Upper lobe of left lung (tissue), 6 donors: ENCODE measurements around the gene FOXP1. TPM values are rescaled to one million over a fixed set of nuclear protein-coding genes. Genes with fewer than 3 reads are reported as not detected.

Experiments used
- ATAC-seq, 2 donors: fragments of 200-7000 bp; cut with Tn5 transposase; one replicate each; pipeline ENCODE4 v1.9.1; 2022; ENCODE audit warnings: mild to moderate bottlenecking in 2 of 2, moderate library complexity in 2 of 2; ENCODE audit not compliant: low FRiP score in 2 of 2
- DNase-seq, 2 donors: peaks; one replicate each; pipeline ENCODE4 v3.0.0-alpha.2; 2019 to 2020
- H3K27ac ChIP-seq, 4 donors: fragments of 200-600 bp; sonication (generic); one replicate each; pipeline ENCODE4 v1.5.1; 2016 to 2019
- H3K27me3 ChIP-seq, 4 donors: fragments of 200-600 bp; sonication (generic); one replicate each; pipeline ENCODE4 v1.5.1; 2017 to 2019
- H3K36me3 ChIP-seq, 4 donors: fragments of 200-600 bp; sonication (generic); one replicate each; pipeline ENCODE4 v1.5.1; 2016 to 2019
- H3K4me1 ChIP-seq, 4 donors: fragments of 200-600 bp; sonication (generic); one replicate each; pipeline ENCODE4 v1.5.1; 2018 to 2019
- H3K4me3 ChIP-seq, 4 donors: fragments of 200-600 bp; sonication (generic); one replicate each; pipeline ENCODE4 v1.5.1; 2017 to 2019; ENCODE audit warnings: mild to moderate bottlenecking in 2 of 4, moderate library complexity in 1 of 4
- H3K9me3 ChIP-seq, 4 donors: fragments of 200-600 bp; sonication (generic); one replicate each; pipeline ENCODE4 v1.5.1; 2018 to 2019
- EP300 ChIP-seq, 4 donors: sonication (generic); formaldehyde crosslinking; IDR thresholded peaks; one replicate each; pipeline ENCODE4 v1.5.1; 2017; ENCODE audit warnings: antibody characterized with exemption in 4 of 4, control low read depth in 2 of 4
- POLR2A ChIP-seq, 4 donors: fragments of 450-650 bp; IDR thresholded peaks; one replicate each; pipeline ENCODE4 v1.5.1; 2016 to 2017; ENCODE audit warnings: antibody characterized with exemption in 4 of 4, mild to moderate bottlenecking in 2 of 4
- POLR2AphosphoS5 ChIP-seq, 2 donors: sonication (generic); formaldehyde crosslinking; IDR thresholded peaks; one replicate each; pipeline ENCODE4 v1.5.1; 2017; ENCODE audit warnings: antibody characterized with exemption in 2 of 2
- WGBS, 2 donors: methylation state at CpG; one replicate each; pipeline ENCODE4 v1.1.5; 2017 to 2018; 5-methylcytosine and 5-hydroxymethylcytosine counted together
- total RNA-seq, 6 donors: library from RNA; depleted of rRNA in 4 of 6; stranded (reverse); fragments of >200 nt in 4 of 6; gene quantifications; one replicate each; pipeline versions ENCODE4 v1.1.0 to v1.2.1, GENCODE V29; 2016 to 2021
- TF ChIP-seq, protein P1 (sequence below), 6 experiments: fragments of 450-650 bp in 4 of 6; fragments of 200-600 bp in 2 of 6; sonication (generic) in 2 of 6; IDR thresholded peaks; one replicate each; pipeline ENCODE4 v1.5.1; 2016 to 2019; ENCODE audit warnings: antibody characterized with exemption in 6 of 6
- donor health status: DM: no; HTN: no; CAD: no; lungs with moderate emphysema.
- donor health status: DM: no; HTN: yes; CAD: no; lungs with severe emphysema.

FOXP1 gene
- total RNA-seq, 6 donors from 2014 or later, result 103 to 248 (median 134) TPM

DNA sequence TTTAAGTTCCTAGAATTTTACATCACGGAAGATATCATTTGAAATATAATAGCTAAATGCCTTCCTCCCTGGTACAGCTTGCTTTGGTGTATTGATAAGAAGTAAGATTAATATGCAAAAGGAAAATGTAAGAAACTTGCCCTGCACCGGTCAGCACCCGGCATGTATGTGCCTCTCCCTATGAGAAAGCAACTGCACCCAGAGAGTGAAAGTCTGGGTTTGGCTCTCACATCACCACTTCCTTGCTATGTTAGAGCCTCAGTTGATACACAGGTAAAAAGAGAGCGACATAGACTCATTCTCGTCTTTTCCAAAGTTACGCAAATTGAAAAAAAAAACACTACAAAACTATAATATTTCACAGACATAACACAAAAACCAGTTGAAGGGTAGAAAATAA lies 96.7 kb downstream of the FOXP1 start:
- no peak overlapping the region for H3K4me3 ChIP-seq
- peaks cover 0 to 4% (median 0%) of the 10 kb centered on the region in 4 donors for H3K4me1 ChIP-seq
- peaks cover 0 to 7% (median under 1%) of the 10 kb centered on the region in 4 donors for H3K36me3 ChIP-seq
- ATAC-seq (no peak), DNase-seq (no peak)
- H3K9me3 ChIP-seq, result no peaks in the 10 kb centered on the region
- 77 to 98% methylated on average over 6 of the region's 6 CpGs for WGBS, 2 donors
- H3K27me3 ChIP-seq, result no peaks in the 10 kb centered on the region
- TF ChIP-seq, protein P1, sequence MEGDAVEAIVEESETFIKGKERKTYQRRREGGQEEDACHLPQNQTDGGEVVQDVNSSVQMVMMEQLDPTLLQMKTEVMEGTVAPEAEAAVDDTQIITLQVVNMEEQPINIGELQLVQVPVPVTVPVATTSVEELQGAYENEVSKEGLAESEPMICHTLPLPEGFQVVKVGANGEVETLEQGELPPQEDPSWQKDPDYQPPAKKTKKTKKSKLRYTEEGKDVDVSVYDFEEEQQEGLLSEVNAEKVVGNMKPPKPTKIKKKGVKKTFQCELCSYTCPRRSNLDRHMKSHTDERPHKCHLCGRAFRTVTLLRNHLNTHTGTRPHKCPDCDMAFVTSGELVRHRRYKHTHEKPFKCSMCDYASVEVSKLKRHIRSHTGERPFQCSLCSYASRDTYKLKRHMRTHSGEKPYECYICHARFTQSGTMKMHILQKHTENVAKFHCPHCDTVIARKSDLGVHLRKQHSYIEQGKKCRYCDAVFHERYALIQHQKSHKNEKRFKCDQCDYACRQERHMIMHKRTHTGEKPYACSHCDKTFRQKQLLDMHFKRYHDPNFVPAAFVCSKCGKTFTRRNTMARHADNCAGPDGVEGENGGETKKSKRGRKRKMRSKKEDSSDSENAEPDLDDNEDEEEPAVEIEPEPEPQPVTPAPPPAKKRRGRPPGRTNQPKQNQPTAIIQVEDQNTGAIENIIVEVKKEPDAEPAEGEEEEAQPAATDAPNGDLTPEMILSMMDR (IDR thresholded peaks at IDR 0.05), result no peak
- no peak for TF ChIP-seq EP300 (IDR thresholded peaks at IDR 0.05)
- TF ChIP-seq POLR2AphosphoS5 (IDR thresholded peaks at IDR 0.05), result no peak
- no peak for TF ChIP-seq POLR2A (IDR thresholded peaks at IDR 0.05)
- H3K27ac ChIP-seq, result no peak overlapping the region

DNA sequence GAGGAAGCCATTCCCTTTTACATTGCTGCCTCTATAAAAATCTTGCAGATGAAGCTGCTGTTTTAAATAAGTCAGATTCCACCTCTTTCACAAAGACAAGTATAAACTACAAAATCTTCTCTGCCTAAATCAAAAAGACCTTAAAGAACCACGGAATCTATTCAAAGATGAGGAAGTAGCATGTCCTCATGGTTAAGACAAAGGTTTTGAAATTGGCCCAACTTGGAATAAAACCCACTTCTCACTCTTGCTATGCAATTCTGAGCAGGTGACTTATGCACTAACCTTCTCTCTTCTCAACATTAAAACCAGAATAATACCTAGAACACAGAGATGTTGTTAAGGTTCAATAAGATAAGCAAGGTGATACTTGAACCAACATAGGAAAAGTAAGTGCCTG lies 97.6 kb downstream of the FOXP1 start:
- H3K27ac ChIP-seq, result no peak overlapping the region
- no peaks in the 10 kb centered on the region for H3K27me3 ChIP-seq
- H3K4me1 ChIP-seq, result peaks cover 0 to 4% (median 0%) of the 10 kb centered on the region in 4 donors
- H3K4me3 ChIP-seq, result no peak overlapping the region
- no peak for DNase-seq
- H3K36me3 ChIP-seq, result peaks cover 0 to 7% (median 0%) of the 10 kb centered on the region in 4 donors
- no peaks in the 10 kb centered on the region for H3K9me3 ChIP-seq
- TF ChIP-seq POLR2A (IDR thresholded peaks at IDR 0.05), result no peak
- TF ChIP-seq EP300 (IDR thresholded peaks at IDR 0.05), result no peak
- TF ChIP-seq, protein P1 (IDR thresholded peaks at IDR 0.05), result no peak
- TF ChIP-seq POLR2AphosphoS5 (IDR thresholded peaks at IDR 0.05), result no peak
- WGBS, 2 donors, result 50 to 65% methylated on average over 1 of the region's 1 CpG
- ATAC-seq, result no peak

DNA sequence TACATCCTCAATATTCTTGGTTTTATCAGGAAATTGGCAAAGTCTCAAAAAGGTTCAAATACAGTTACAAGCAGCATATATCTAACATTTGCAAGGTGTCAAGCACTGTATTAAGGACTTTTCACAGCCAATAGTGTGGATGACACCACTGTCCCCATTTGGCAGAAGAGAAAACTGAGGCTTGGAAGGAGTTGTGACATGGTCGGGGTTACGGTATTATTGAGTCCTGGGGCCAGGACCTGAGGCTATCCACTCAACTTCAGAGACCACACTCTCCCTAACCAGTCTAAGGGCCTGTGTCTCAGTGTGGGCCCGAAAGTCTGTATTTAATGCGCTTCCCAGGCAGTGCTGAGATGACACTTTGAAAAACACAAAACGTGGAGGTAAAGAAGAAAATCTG lies 99.1 kb downstream of the FOXP1 start:
- no peak for DNase-seq
- Histone ChIP-seq H3K27me3 (no peaks in the 10 kb centered on the region), H3K4me3 (no peak overlapping the region), H3K36me3 (peaks cover 0 to 4% (median 0%) of the 10 kb centered on the region in 4 donors), H3K27ac (no peak overlapping the region), H3K4me1 (peaks cover 0 to 4% (median 0%) of the 10 kb centered on the region in 4 donors), H3K9me3 (no peaks in the 10 kb centered on the region)
- WGBS, 2 donors, result 91 to 97% methylated on average over 5 of the region's 5 CpGs
- no peak for TF ChIP-seq EP300 (IDR thresholded peaks at IDR 0.05)
- TF ChIP-seq, protein P1 (IDR thresholded peaks at IDR 0.05), result no peak
- TF ChIP-seq POLR2A (IDR thresholded peaks at IDR 0.05), result no peak
- no peak for TF ChIP-seq POLR2AphosphoS5 (IDR thresholded peaks at IDR 0.05)
- ATAC-seq, result no peak

DNA sequence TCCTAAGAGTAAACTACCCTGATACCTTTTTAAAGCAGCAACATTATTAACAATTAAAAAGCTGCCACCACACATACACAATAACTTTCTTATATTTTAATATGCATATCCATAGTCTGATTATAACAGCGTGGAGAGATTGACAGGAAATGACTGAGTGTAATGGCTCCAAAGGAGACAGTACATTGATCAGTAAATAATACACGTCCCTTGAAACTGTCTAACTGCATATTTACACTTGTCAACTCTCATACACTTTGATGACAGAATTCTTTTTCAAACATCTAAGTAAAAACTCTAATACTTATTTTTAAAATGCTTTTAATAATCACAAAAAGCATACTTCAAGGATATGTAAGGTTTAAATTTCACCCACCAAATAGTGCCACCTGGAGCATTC lies 99.5 kb downstream of the FOXP1 start:
- Histone ChIP-seq H3K9me3 (no peaks in the 10 kb centered on the region), H3K27me3 (no peaks in the 10 kb centered on the region), H3K27ac (no peak overlapping the region), H3K4me1 (peaks cover 0 to 4% (median 0%) of the 10 kb centered on the region in 4 donors), H3K4me3 (no peak overlapping the region), H3K36me3 (no peaks in the 10 kb centered on the region)
- DNase-seq, result no peak
- TF ChIP-seq, protein P1 (IDR thresholded peaks at IDR 0.05), result no peak
- no peak for TF ChIP-seq POLR2A (IDR thresholded peaks at IDR 0.05)
- ATAC-seq, result no peak
- 80 to 82% methylated on average over 2 of the region's 2 CpGs for WGBS, 2 donors

DNA sequence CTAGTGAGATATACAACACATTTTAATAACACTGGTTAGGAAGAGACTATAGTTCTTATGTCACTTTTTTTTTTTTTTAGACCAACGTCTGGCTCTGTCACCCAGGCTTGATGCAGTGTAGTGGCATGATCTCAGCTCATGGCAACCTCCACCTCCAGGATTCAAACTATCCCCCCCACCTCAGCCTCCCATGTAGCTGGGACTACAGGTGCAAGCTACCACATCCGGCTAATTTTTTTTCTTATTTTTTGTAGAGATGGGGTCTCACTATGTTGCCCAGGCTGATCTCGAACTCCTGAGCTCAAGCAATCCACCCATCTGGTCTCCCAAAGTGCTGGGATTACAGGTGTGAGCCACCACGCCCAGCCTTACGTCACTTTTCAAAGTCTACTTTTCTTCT lies 100.8 kb downstream of the FOXP1 start:
- Histone ChIP-seq H3K4me3 (no peak overlapping the region), H3K27ac (no peak overlapping the region), H3K9me3 (no peaks in the 10 kb centered on the region), H3K27me3 (no peaks in the 10 kb centered on the region), H3K4me1 (no peaks in the 10 kb centered on the region), H3K36me3 (no peaks in the 10 kb centered on the region)
- DNase-seq (no peak), ATAC-seq (no peak)
- WGBS, 2 donors, result 92 to 93% methylated on average over 5 of the region's 5 CpGs
- TF ChIP-seq POLR2AphosphoS5 (IDR thresholded peaks at IDR 0.05) (no peak), POLR2A (IDR thresholded peaks at IDR 0.05) (no peak), EP300 (IDR thresholded peaks at IDR 0.05) (no peak)
- TF ChIP-seq, protein P1 (IDR thresholded peaks at IDR 0.05), result no peak
